Activated naive CD4-positive, alpha-beta T cell treated with anti-CD3 and anti-CD28 coated beads, Interleukin-2, amount 50 U/mL, for 24 hours (primary cell): ENCODE results near the gene ATP2B2.

ENCODE experiments used
- H3K27ac Mint-ChIP-seq: one replicate; pipeline ENCODE4 v1.8.0; 2021; ENCODE audit warnings: mild to moderate bottlenecking, mixed read lengths
- H3K27me3 Mint-ChIP-seq: one replicate; pipeline ENCODE4 v1.8.0; 2021; ENCODE audit warnings: mixed read lengths
- H3K36me3 Mint-ChIP-seq: one replicate; pipeline ENCODE4 v1.8.0; 2021; ENCODE audit warnings: mixed read lengths
- H3K4me1 Mint-ChIP-seq: one replicate; pipeline ENCODE4 v1.8.0; 2021; ENCODE audit warnings: mixed read lengths
- H3K4me3 Mint-ChIP-seq: one replicate; pipeline ENCODE4 v1.8.0; 2021; ENCODE audit warnings: mild to moderate bottlenecking, mixed read lengths
- H3K9me3 Mint-ChIP-seq: one replicate; pipeline ENCODE4 v1.8.0; 2021; ENCODE audit warnings: mixed read lengths

The ATP2B2 gene

DNA sequence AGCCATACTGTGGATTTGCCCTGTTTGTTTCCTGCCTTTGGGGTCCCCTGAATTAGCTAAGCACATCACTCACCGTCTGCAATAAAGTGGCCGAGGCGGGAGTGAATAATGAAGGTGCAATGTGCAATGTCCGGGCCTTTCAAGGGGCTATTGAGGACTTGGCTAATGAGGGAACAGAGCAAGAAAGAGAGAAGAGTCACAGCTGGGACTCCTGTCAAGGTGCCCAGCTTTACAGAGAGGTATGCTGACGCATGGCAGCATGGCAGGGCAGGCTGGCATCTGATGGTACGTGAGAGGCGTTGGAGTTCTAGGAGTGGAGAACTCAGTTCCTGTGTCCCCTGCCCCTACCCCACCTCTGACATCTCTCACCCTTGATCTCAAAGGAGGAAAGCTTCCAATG is 13.8 kb upstream of the ATP2B2 start:
- no peaks in the 10 kb centered on the region for H3K4me1 Mint-ChIP-seq
- H3K27me3 Mint-ChIP-seq: peaks cover 1% of the 10 kb centered on the region
- H3K9me3 Mint-ChIP-seq: no peaks in the 10 kb centered on the region
- no peaks in the 10 kb centered on the region for H3K36me3 Mint-ChIP-seq
- no peak overlapping the region for H3K27ac Mint-ChIP-seq
- no peak overlapping the region for H3K4me3 Mint-ChIP-seq

DNA sequence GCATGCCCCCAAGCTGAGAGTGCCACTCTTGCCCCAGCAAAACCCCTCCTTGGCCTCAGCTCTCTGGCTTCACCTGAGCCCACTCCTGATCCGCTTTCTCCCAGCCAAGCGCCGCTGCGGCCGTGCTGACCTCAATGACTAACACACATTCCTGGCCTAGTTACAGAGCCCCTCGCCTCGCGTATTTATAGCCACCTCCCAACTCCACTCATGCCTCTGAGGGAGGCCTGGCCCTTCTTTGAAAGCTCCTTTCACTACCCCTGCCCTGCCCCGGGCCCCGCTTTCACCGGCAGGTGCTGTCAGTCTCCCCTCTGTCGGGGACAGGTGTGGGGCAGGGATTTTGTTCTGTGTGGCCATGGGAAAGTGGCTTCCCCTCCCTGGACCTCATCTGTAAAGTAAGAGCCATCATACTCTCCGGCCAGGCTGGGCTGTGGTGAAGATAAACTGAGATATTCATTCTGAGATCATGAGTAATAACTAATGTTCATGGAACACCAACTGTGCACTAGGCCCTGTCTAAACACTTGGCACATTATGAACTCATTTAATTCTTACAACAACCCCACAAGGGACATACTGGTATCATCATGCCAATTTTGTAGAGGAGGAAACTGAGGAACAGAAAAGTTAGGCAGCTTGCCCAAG is 13.2 kb upstream of the ATP2B2 start:
- H3K4me1 Mint-ChIP-seq: no peaks in the 10 kb centered on the region

GRCh38 chr3:10517627-10518026 is 12.2 kb upstream of the ATP2B2 start:
- Mint-ChIP-seq H3K9me3 (no peaks in the 10 kb centered on the region), H3K4me3 (no peak overlapping the region), H3K4me1 (no peaks in the 10 kb centered on the region), H3K36me3 (no peaks in the 10 kb centered on the region), H3K27me3 (peaks cover 1% of the 10 kb centered on the region), H3K27ac (no peak overlapping the region)

More for the DNA sequence above, 13.2 kb upstream of the ATP2B2 start:
- Mint-ChIP-seq H3K4me3 (no peak overlapping the region), H3K9me3 (no peaks in the 10 kb centered on the region), H3K36me3 (no peaks in the 10 kb centered on the region), H3K27ac (no peak overlapping the region), H3K27me3 (peaks cover 1% of the 10 kb centered on the region)

GRCh38 chr3:10516544-10517452 is 11.4 kb upstream of the ATP2B2 start:
- Mint-ChIP-seq H3K4me1 (no peaks in the 10 kb centered on the region), H3K27me3 (peaks cover 1% of the 10 kb centered on the region), H3K27ac (no peak overlapping the region), H3K36me3 (no peaks in the 10 kb centered on the region), H3K9me3 (no peaks in the 10 kb centered on the region), H3K4me3 (no peak overlapping the region)

GRCh38 chr3:10515884-10516495 is 10.6 kb upstream of the ATP2B2 start:
- H3K27me3 Mint-ChIP-seq: peaks cover 1% of the 10 kb centered on the region
- no peaks in the 10 kb centered on the region for H3K9me3 Mint-ChIP-seq
- no peaks in the 10 kb centered on the region for H3K36me3 Mint-ChIP-seq
- H3K4me1 Mint-ChIP-seq: no peaks in the 10 kb centered on the region
- H3K4me3 Mint-ChIP-seq: no peak overlapping the region
- no peak overlapping the region for H3K27ac Mint-ChIP-seq

- Mint-ChIP-seq H3K36me3 (no peaks in the 10 kb centered on the region), H3K9me3 (no peaks in the 10 kb centered on the region), H3K27me3 (peaks cover 1% of the 10 kb centered on the region), H3K4me1 (no peaks in the 10 kb centered on the region), H3K4me3 (no peak overlapping the region), H3K27ac (no peak overlapping the region)
Observed at GRCh38 chr3:10515396-10515795, 10.0 kb upstream of the ATP2B2 start.

DNA sequence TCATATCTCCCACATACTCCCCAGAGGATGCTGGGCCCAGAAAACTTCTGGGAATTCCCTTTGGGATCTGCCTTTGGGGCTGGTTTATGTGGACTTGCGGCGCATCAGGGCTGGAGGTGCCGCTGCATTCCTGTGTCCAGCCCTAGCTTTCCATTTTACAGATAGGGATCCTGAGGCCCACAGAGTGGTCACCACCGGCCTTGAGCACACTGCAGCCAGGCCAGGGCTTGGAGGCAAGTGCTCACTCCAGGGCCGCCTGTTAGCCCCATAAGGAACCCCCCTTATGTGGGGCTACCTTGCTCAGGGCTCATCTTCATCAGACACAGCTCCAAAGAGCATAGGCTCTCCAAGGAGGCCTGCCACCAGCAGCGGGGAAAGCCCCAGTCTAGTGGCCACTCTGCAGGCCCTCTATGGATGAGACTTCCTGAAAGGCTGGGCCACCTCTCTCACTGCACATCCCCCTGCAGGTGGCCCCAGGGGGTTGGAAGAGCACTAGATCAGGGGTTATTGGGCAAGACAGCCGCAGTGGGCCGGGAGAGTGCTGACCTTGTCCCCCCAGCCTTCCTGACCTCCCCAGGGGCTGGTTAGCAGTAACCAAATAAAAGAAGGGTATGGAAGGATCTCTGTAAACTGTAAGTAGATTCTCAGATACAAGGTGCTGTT is 9.2 kb upstream of the ATP2B2 start:
- Mint-ChIP-seq H3K9me3 (no peaks in the 10 kb centered on the region), H3K27me3 (peaks cover 1% of the 10 kb centered on the region), H3K4me1 (no peaks in the 10 kb centered on the region), H3K4me3 (no peak overlapping the region), H3K27ac (no peak overlapping the region), H3K36me3 (no peaks in the 10 kb centered on the region)

DNA sequence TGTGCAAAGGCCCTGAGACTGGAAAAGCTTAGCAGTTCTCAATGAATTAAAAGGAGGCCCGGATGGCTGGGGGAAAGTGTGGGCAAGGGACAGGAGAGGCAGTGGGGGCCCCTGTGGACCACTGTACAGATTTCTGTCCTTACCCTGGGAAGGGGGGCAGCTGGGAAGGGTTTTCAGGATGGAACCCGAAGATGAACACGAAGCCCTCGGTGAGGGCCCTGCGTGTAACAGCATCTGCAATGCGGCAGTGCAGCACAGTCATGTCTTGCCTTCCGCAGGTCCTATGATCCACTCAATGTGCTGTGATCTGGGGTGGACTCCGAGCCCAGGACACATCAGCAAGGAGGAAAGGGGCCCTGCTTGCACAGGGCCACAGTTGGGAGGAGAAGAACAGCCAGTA is 7.9 kb upstream of the ATP2B2 start:
- Mint-ChIP-seq H3K27me3 (peaks cover 1% of the 10 kb centered on the region), H3K36me3 (no peaks in the 10 kb centered on the region), H3K9me3 (no peaks in the 10 kb centered on the region), H3K4me1 (no peaks in the 10 kb centered on the region), H3K4me3 (no peak overlapping the region), H3K27ac (no peak overlapping the region)

DNA sequence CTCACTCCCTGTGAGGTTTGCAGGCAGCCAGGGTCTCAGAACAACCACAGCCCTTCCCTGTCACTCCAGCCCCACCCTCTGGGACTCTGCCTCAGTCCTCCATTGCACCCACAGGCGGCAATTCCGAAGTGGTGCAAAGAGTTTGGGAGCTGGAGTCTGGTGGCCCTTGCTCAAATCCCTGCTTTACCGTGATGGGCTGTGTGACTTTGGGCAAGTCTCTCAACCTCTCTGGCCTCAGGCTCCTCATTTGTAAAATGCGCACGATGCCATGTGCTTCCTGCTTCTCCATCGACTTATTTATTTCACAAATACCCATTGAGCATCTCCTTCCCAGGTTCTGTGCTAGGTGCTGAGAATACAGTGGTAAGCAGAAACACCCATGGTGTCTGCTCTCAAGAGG is 7.3 kb upstream of the ATP2B2 start:
- H3K27me3 Mint-ChIP-seq: peaks cover 1% of the 10 kb centered on the region
- H3K4me1 Mint-ChIP-seq: no peaks in the 10 kb centered on the region
- H3K36me3 Mint-ChIP-seq: no peaks in the 10 kb centered on the region
- H3K27ac Mint-ChIP-seq: no peak overlapping the region
- no peak overlapping the region for H3K4me3 Mint-ChIP-seq
- no peaks in the 10 kb centered on the region for H3K9me3 Mint-ChIP-seq

- Mint-ChIP-seq H3K9me3 (no peaks in the 10 kb centered on the region), H3K4me3 (no peak overlapping the region), H3K4me1 (no peaks in the 10 kb centered on the region), H3K27me3 (peaks cover 1% of the 10 kb centered on the region), H3K36me3 (no peaks in the 10 kb centered on the region), H3K27ac (no peak overlapping the region)
Observed at GRCh38 chr3:10511809-10512494, 6.6 kb upstream of the ATP2B2 start.

DNA sequence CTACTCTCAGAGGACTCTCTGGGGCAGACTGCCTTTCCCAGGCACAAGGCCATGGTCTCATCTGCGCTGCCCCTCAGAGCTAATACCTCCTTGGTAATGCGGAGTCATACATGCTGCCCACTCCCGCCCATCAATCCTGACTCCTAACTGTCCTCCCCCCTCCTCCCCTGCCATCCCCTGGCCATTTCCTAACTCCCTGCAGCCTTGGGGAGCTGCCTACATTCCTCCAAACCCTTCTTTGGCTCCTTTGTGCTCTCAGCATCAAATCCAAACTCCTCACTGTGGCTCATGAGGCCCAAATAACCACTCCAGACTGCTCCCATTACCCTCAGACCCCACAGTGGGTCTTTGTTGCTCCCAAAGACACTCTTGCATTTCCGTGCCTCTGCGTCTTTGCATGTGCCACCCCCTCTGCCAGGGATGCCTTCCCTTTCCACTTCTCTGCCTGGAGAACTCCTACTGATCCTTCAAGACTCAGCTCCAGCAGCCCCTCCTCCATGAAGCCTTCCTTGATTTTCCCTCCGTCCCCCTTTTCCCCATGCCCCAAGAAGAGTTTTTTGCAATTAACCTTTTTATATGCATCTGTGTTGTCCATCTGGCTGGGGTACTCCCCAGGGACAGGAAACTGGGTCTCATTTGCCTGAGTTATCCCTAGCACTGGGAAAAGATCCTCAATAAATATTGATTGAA is 5.5 kb upstream of the ATP2B2 start:
- H3K27ac Mint-ChIP-seq: no peak overlapping the region
- no peaks in the 10 kb centered on the region for H3K4me1 Mint-ChIP-seq
- H3K4me3 Mint-ChIP-seq: no peak overlapping the region
- H3K36me3 Mint-ChIP-seq: no peaks in the 10 kb centered on the region
- H3K27me3 Mint-ChIP-seq: peaks cover 1% of the 10 kb centered on the region
- H3K9me3 Mint-ChIP-seq: no peaks in the 10 kb centered on the region

DNA sequence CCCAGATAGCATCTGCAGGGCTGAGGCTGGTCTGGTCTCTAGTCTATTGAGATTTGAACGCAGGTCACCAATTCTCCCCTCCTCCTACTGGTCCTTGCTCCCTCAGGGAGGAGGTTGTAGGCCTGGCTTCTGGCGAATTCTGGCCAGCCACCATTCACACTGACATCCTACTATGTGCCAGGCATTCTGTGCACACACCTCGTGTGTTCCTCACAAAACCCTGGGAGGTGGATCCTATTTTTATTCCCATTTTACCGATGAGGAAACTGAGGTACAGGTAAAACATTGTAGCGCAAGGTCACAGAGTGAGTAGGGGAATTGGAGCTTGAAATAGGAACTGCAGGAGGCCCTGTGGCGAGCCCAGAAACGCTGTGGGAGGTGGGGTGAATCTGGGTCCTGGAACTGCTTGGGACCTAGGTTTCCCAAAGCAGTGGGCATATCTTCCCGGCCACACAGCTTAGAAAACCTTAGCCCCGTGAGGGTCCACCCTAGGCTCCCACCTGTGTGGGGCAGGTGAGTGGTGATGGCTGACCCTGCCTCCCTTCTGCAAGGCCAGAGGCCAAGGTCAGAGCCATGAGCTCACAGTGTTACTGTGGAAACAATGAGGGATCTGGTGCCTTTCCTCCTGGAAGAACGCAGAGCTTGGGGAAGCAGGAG is 4.8 kb upstream of the ATP2B2 start:
- Mint-ChIP-seq H3K9me3 (no peaks in the 10 kb centered on the region), H3K27me3 (peaks cover 1% of the 10 kb centered on the region), H3K4me3 (no peak overlapping the region), H3K4me1 (no peaks in the 10 kb centered on the region), H3K27ac (no peak overlapping the region), H3K36me3 (no peaks in the 10 kb centered on the region)

- Mint-ChIP-seq H3K4me3 (no peak overlapping the region), H3K27me3 (peaks cover 1% of the 10 kb centered on the region), H3K27ac (no peak overlapping the region), H3K4me1 (no peaks in the 10 kb centered on the region), H3K9me3 (no peaks in the 10 kb centered on the region), H3K36me3 (no peaks in the 10 kb centered on the region)
Observed at GRCh38 chr3:10509325-10509724, 3.9 kb upstream of the ATP2B2 start.

DNA sequence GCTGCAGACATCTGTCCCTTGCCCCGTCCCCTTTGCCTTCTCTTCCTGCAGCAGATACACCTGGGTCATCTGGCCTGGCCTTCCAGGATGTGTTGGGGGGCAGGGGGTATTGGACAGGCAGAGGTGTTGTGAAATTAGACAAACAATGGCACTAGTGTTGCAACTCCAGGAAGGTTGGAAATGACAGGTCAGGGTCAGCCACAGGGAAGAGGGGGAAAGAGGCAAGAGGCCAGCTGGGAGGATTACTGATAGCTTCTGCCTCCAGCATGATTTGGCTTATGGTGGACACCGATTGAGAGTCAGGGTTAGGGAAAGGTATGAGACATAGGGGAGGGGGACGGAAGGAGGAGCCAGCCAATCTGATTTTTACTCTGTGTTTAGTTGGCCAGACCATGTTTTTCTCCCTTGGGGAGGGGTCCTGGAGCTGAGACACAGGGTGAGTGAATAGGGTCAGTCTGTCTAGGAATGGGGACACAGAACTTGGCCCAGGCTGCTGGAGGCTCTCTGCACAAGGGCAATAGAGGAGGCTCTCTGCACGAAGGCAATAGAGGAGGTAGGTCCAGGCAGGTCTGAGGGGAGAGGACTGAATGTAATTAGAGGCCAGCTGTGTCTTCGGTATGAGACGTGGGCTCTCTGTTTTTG is 3.4 kb upstream of the ATP2B2 start:
- Mint-ChIP-seq H3K36me3 (no peaks in the 10 kb centered on the region), H3K4me1 (no peaks in the 10 kb centered on the region), H3K27ac (no peak overlapping the region), H3K27me3 (peaks cover 5% of the 10 kb centered on the region), H3K9me3 (no peaks in the 10 kb centered on the region), H3K4me3 (no peak overlapping the region)
